Measurements from ENCODE around the gene KRTAP4-4.

DNA sequence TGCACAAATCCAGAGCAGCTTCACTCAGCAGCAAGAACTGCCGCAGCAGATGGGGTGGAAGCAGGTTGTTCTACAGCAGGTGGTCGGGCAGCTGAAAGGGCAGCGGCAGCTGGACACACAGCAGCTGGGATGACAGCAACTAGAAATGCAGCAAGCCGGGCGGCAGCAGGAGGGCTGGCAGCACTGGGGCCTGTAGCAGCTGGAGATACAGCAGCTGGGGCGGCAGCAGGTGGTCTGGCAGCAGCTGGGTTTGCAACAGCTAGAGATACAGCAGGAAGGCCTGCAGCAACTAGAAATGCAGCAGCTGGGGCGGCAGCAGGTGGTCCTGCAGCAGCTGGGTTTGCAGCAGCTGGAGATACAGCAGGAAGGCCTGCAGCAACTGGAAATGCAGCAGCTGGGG is 7.0 kb upstream of the KRTAP4-4 start:
- TF ChIP-seq YY1 (IDR thresholded peaks at IDR 0.05; ENCODE audit: insufficient read depth, insufficient read length) (no peak), SUZ12 (IDR thresholded peaks at IDR 0.05; ENCODE audit: extremely low read depth, insufficient read depth, insufficient read length) (no peak), ZNF274 (IDR thresholded peaks at IDR 0.05; ENCODE audit: low read depth, low read length) (no peak)

Measured in NT2/D1 (cell line).